H9 (cell line): ENCODE measurements around the gene THAP9. TPM values are rescaled to one million over a fixed set of nuclear protein-coding genes. Genes with fewer than 3 reads are reported as not detected.

ENCODE experiments used
- DNase-seq: peaks from one replicate; pipeline ENCODE4 v3.0.0-alpha.2; 2017
- H2AFZ ChIP-seq: one replicate; pipeline ENCODE4 v1.6.1; 2013; ENCODE audit warnings: mild to moderate bottlenecking, low read length, control low read depth, moderate library complexity
- H2AK5ac ChIP-seq: 2 replicates; pipeline ENCODE4 v1.6.1; 2013; ENCODE audit warnings: low read length, control low read depth, mixed read lengths; ENCODE audit not compliant: insufficient read length
- H2BK120ac ChIP-seq: one replicate; pipeline ENCODE4 v1.6.1; 2013; ENCODE audit warnings: low read depth, mild to moderate bottlenecking, low read length, control low read depth, inconsistent platforms; ENCODE audit not compliant: poor library complexity, severe bottlenecking
- H2BK12ac ChIP-seq: 2 replicates; pipeline ENCODE4 v1.6.1; 2013; ENCODE audit warnings: low read length, control low read depth, mixed read lengths, low read depth; ENCODE audit not compliant: insufficient read length
- H2BK15ac ChIP-seq: 2 replicates; pipeline ENCODE4 v1.6.1; 2013; ENCODE audit warnings: low read depth, low read length, control low read depth
- H2BK20ac ChIP-seq: one replicate; pipeline ENCODE4 v1.6.1; 2013; ENCODE audit warnings: low read depth, mild to moderate bottlenecking, low read length, control low read depth, inconsistent platforms; ENCODE audit not compliant: poor library complexity, severe bottlenecking
- H2BK5ac ChIP-seq: 2 replicates; pipeline ENCODE4 v1.6.1; 2013; ENCODE audit warnings: low read length, control low read depth, mixed read lengths; ENCODE audit not compliant: insufficient read length
- H3K14ac ChIP-seq: 2 replicates; pipeline ENCODE4 v1.6.1; 2013; ENCODE audit warnings: low read length, control low read depth; ENCODE audit not compliant: insufficient read depth
- H3K18ac ChIP-seq: 2 replicates; pipeline ENCODE4 v1.6.1; 2013; ENCODE audit warnings: low read depth, mild to moderate bottlenecking, mixed read lengths, low read length, control low read depth; ENCODE audit not compliant: insufficient read length
- H3K23ac ChIP-seq: 2 replicates; pipeline ENCODE4 v1.6.1; 2013; ENCODE audit warnings: low read length, control low read depth, mixed read lengths, low read depth; ENCODE audit not compliant: insufficient read length
- H3K23me2 ChIP-seq: 2 replicates; pipeline ENCODE4 v1.6.1; 2013; ENCODE audit warnings: low read depth, mild to moderate bottlenecking, mixed read lengths, low read length, control low read depth; ENCODE audit not compliant: insufficient read length, poor library complexity, severe bottlenecking
- H3K27ac ChIP-seq: 2 replicates; pipeline ENCODE4 v1.5.1; 2013; ENCODE audit warnings: low read length, control low read depth, mixed read lengths, low read depth; ENCODE audit not compliant: insufficient read length
- H3K27me3 ChIP-seq: 2 replicates; pipeline ENCODE4 v1.6.1; 2013; ENCODE audit warnings: low read length, control low read depth, inconsistent platforms; ENCODE audit not compliant: insufficient read depth
- H3K4ac ChIP-seq: 2 replicates; pipeline ENCODE4 v1.6.1; 2013; ENCODE audit warnings: low read depth, mild to moderate bottlenecking, control low read depth, inconsistent platforms, low read length, moderate library complexity
- H3K4me1 ChIP-seq: 2 replicates; pipeline ENCODE4 v1.6.1; 2013; ENCODE audit warnings: low read length, control low read depth, inconsistent platforms; ENCODE audit not compliant: insufficient read depth
- H3K4me2 ChIP-seq: 2 replicates; pipeline ENCODE4 v1.6.1; 2013; ENCODE audit warnings: low read length, control low read depth, mixed read lengths; ENCODE audit not compliant: insufficient read length, insufficient read depth
- H3K56ac ChIP-seq: 2 replicates; pipeline ENCODE4 v1.6.1; 2013; ENCODE audit warnings: low read depth, mild to moderate bottlenecking, mixed read lengths, low read length, control low read depth; ENCODE audit not compliant: insufficient read length
- H3K79me1 ChIP-seq: 2 replicates; pipeline ENCODE4 v1.6.1; 2013; ENCODE audit warnings: low read depth, mild to moderate bottlenecking, moderate library complexity, low read length, control low read depth, inconsistent platforms; ENCODE audit not compliant: insufficient read depth, poor library complexity, severe bottlenecking
- H3K79me2 ChIP-seq: 2 replicates; pipeline ENCODE4 v1.6.1; 2013; ENCODE audit warnings: low read length, control low read depth, inconsistent platforms; ENCODE audit not compliant: insufficient read depth
- H3K9ac ChIP-seq: 2 replicates; pipeline ENCODE4 v1.6.1; 2013; ENCODE audit warnings: low read length, control low read depth, mixed read lengths; ENCODE audit not compliant: insufficient read length; ENCODE audit errors: extremely low read depth
- H3K9me3 ChIP-seq: one replicate; pipeline ENCODE4 v1.6.1; 2013; ENCODE audit warnings: low read depth, low read length, inconsistent platforms; ENCODE audit not compliant: control insufficient read depth
- H3T11ph ChIP-seq: one replicate; pipeline ENCODE4 v1.6.1; 2013; ENCODE audit warnings: mild to moderate bottlenecking, low read length, control low read depth, inconsistent platforms
- H4K20me1 ChIP-seq: one replicate; pipeline ENCODE4 v1.6.1; 2013; ENCODE audit not compliant: control insufficient read depth, insufficient read length, insufficient read depth
- H4K5ac ChIP-seq: 2 replicates; pipeline ENCODE4 v1.6.1; 2013; ENCODE audit warnings: low read depth, mild to moderate bottlenecking, mixed read lengths, low read length, control low read depth; ENCODE audit not compliant: insufficient read length
- H4K8ac ChIP-seq: replicated peaks from 2 replicates; pipeline ENCODE4 v1.6.1; 2013; ENCODE audit warnings: low read length, control low read depth, mixed read lengths, low read depth; ENCODE audit not compliant: insufficient read length
- H4K91ac ChIP-seq: 2 replicates; pipeline ENCODE4 v1.6.1; 2013; ENCODE audit warnings: low read depth, mild to moderate bottlenecking, moderate library complexity, mixed read lengths, low read length, control low read depth; ENCODE audit not compliant: insufficient read length
- H3K27ac Mint-ChIP-seq, 3 experiments: 2 replicates in 2 of 3; 3 replicates in 1 of 3; pipeline ENCODE4 v1.8.0; 2020 to 2021; ENCODE audit warnings: mixed read lengths in 3 of 3, mild to moderate bottlenecking in 1 of 3, moderate library complexity in 1 of 3
- H3K27me3 Mint-ChIP-seq: 2 replicates; pipeline ENCODE4 v1.8.0; 2021; ENCODE audit warnings: low read depth, mild to moderate bottlenecking, moderate library complexity, mixed read lengths
- H3K36me3 Mint-ChIP-seq, 3 experiments: 2 replicates in 2 of 3; 3 replicates in 1 of 3; pipeline ENCODE4 v1.8.0; 2020 to 2021; ENCODE audit warnings: low read depth in 3 of 3, mixed read lengths in 3 of 3; ENCODE audit not compliant: insufficient read depth in 1 of 3
- H3K4me1 Mint-ChIP-seq, 2 experiments: 2 replicates each; pipeline ENCODE4 v1.8.0; 2020; ENCODE audit warnings: mixed read lengths in 2 of 2
- H3K4me3 Mint-ChIP-seq, 2 experiments: 2 replicates in 1 of 2; 3 replicates in 1 of 2; pipeline ENCODE4 v1.8.0; 2020 to 2021; ENCODE audit warnings: mild to moderate bottlenecking in 2 of 2, mixed read lengths in 2 of 2, moderate library complexity in 1 of 2
- H3K9me3 Mint-ChIP-seq, 2 experiments: 2 replicates in 1 of 2; 3 replicates in 1 of 2; pipeline ENCODE4 v1.8.0; 2020; ENCODE audit warnings: mild to moderate bottlenecking in 2 of 2, mixed read lengths in 2 of 2, moderate library complexity in 1 of 2
- CTCF ChIP-seq: fragments of 200-600 bp; sonication (generic); conservative IDR thresholded peaks from 3 replicates; pipeline ENCODE4 v1.8.0; 2021; ENCODE audit warnings: antibody characterized with exemption, mild to moderate bottlenecking
- WGBS: extraction: QIAGEN DNeasy Blood & Tissue Kit; methylation state at CpG from one replicate; pipeline ENCODE4 v1.1.7; 2013; ENCODE audit warnings: missing lambda C conversion rate, low lambda C conversion rate, mixed read lengths; ENCODE audit not compliant: insufficient read length; ENCODE audit errors: extremely low coverage; 5-methylcytosine and 5-hydroxymethylcytosine counted together
- total RNA-seq: library from RNA; stranded (reverse); gene quantifications from 2 replicates; pipeline ENCODE4 v1.2.1, GENCODE V29; 2021

Gene THAP9
- total RNA-seq, 1 experiment from 2014 or later = 14.8 TPM

GRCh38 chr4:82864336-82864979 is 36.1 kb upstream of the THAP9 start:
- H3K9me3 Mint-ChIP-seq = no peaks in the 10 kb centered on the region
- H3K4me1 Mint-ChIP-seq = no peaks in the 10 kb centered on the region
- H3K18ac ChIP-seq = no peak overlapping the region
- no peak overlapping the region for H4K91ac ChIP-seq
- H3K27ac ChIP-seq = no peak overlapping the region
- no peak for DNase-seq
- H3K4ac ChIP-seq = no peak overlapping the region
- no peak overlapping the region for H3T11ph ChIP-seq
- no peak overlapping the region for H3K9ac ChIP-seq
- H3K27ac Mint-ChIP-seq = no peak overlapping the region; a peak in 1 of 7 replicates
- peaks cover 25 to 71% (median 70%) of the 10 kb centered on the region in 3 experiments; a peak in 6 of 7 replicates for H3K36me3 Mint-ChIP-seq
- no peak overlapping the region for H3K14ac ChIP-seq
- no peak overlapping the region for H2BK5ac ChIP-seq
- no peaks in the 10 kb centered on the region for H3K4me1 ChIP-seq
- no peak overlapping the region for H2BK12ac ChIP-seq
- no peaks in the 10 kb centered on the region for H3K27me3 Mint-ChIP-seq
- no peak overlapping the region for H4K8ac ChIP-seq
- no CpG with 5 or more reads among the region's 6 CpGs for WGBS
- no peaks in the 10 kb centered on the region for H3K23me2 ChIP-seq
- no peak overlapping the region for H4K5ac ChIP-seq
- H3K79me2 ChIP-seq = no peaks in the 10 kb centered on the region
- H3K56ac ChIP-seq = no peak overlapping the region
- no peaks in the 10 kb centered on the region for H3K9me3 ChIP-seq
- H2AFZ ChIP-seq = no peak overlapping the region
- no peaks in the 10 kb centered on the region for H3K79me1 ChIP-seq
- TF ChIP-seq CTCF = no peak
- H3K23ac ChIP-seq = no peak overlapping the region
- H4K20me1 ChIP-seq = no peaks in the 10 kb centered on the region
- no peak overlapping the region for H2AK5ac ChIP-seq
- no peak overlapping the region for H3K4me2 ChIP-seq
- no peaks in the 10 kb centered on the region for H3K27me3 ChIP-seq
- H2BK20ac ChIP-seq = no peak overlapping the region
- H2BK120ac ChIP-seq = no peak overlapping the region
- H2BK15ac ChIP-seq = no peak overlapping the region
- H3K4me3 Mint-ChIP-seq = no peak overlapping the region
